ENCODE results near the gene DGCR8.

DNA sequence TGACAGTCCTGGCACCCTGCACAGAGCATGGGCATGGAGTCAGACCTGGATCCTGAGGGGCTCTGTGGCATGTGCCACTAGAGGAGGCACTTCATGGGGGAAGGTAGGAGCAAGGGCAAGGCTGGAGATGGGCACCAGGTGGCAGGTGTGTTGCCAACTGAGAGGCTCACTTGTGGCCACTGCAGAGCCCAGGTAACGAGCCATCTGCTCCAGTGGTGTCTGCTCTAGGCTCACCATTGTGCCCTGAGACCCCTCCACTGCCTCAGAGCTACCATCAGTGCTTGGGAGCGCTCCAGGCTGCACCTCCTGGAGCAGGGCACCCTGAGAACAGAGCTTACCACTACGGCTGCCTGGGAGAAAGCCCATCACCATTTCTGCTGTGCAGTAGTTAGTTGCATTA, 50.3 kb downstream of the DGCR8 start:
- TF ChIP-seq, protein P1, sequence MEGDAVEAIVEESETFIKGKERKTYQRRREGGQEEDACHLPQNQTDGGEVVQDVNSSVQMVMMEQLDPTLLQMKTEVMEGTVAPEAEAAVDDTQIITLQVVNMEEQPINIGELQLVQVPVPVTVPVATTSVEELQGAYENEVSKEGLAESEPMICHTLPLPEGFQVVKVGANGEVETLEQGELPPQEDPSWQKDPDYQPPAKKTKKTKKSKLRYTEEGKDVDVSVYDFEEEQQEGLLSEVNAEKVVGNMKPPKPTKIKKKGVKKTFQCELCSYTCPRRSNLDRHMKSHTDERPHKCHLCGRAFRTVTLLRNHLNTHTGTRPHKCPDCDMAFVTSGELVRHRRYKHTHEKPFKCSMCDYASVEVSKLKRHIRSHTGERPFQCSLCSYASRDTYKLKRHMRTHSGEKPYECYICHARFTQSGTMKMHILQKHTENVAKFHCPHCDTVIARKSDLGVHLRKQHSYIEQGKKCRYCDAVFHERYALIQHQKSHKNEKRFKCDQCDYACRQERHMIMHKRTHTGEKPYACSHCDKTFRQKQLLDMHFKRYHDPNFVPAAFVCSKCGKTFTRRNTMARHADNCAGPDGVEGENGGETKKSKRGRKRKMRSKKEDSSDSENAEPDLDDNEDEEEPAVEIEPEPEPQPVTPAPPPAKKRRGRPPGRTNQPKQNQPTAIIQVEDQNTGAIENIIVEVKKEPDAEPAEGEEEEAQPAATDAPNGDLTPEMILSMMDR (IDR thresholded peaks at IDR 0.05; ENCODE audit: insufficient read depth, low read depth, low read length), result no peak
- no peak for TF ChIP-seq EZH2 (IDR thresholded peaks at IDR 0.05; ENCODE audit: insufficient read depth, low read length)

All from astrocyte (in vitro differentiated cells and primary cell).